Esophagus mucosa (tissue), 1 donor: ENCODE measurements around the gene SAAL1. TPM values are rescaled to one million over a fixed set of nuclear protein-coding genes. Genes with fewer than 3 reads are reported as not detected.

ENCODE experiments used
- ATAC-seq: fragments of 200-7000 bp; cut with Tn5 transposase; one replicate; pipeline ENCODE4 v1.9.1; 2020
- total RNA-seq: library from RNA; stranded (reverse); gene quantifications from one replicate; pipeline ENCODE4 v1.2.4, GENCODE V29; 2023
- donor health status: DM: yes; HTN: yes; CAD: no.

SAAL1 gene
- total RNA-seq, 1 donor from 2014 or later = 10.4 TPM

- ATAC-seq = no peak
These were observed 24.3 kb downstream of the SAAL1 start for GRCh38 chr11:18081551-18081950.

DNA sequence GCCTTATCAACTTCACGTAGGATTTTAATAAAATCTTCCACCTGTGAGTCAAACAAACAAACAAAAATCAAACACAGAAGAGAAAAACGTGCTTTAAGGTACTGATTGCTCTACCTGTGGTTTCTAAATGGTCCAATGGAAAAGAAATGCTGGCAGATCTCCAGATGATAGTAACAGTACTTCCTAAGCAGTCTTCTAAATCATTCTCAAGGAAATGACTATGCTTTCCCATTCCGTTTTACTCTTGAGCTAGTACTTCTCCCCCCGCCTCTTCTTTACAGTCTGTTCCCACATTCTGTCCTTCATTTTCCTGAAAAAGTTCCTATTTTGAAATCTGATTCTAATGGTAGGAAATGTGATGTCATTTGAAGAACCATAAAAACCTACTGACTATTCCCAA is 25.4 kb downstream of the SAAL1 start:
- ATAC-seq = no peak

- ATAC-seq = no peak
These were observed 27.0 kb downstream of the SAAL1 start for GRCh38 chr11:18078909-18079308.

DNA sequence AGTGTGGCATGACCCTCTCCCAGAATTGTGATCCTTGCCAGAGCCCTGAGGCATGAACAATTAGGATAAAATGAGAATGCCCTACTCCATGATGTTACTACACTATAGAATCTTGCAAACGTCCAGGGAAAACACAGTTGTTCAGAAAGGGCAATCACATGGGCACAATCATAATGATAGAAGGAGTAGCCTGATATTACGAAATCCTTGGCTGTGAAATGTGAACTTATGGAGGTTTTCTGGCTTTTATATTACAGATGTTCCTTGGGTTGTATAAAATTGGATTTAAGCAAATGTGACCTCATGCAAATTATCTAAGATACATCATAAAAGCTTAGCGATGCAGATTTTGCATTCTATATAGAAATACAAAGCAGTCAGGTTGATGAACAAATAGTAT is 30.4 kb downstream of the SAAL1 start:
- no peak for ATAC-seq

GRCh38 chr11:18071098-18071705 is 34.7 kb downstream of the SAAL1 start:
- ATAC-seq = no peak

- ATAC-seq = no peak
These were observed 38.5 kb downstream of the SAAL1 start for GRCh38 chr11:18067372-18067771.

DNA sequence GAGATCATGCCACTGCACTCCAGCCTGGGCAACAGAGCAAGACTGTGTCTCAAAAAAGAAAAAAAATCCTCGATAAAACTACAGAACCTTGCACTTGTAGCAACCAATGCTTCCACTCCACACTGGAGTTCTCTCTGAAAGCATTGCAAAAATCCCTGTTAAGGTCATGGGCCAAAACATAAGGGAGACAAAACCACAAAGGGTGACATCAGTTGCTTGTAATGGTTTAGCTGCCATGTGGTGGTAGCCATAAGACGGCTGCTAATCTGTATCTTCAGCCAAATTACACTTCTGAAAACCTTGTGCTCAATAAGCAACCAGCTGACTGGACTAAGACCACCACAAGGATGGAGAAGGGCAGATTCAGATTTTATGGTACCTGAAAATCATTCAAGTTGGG is 39.3 kb downstream of the SAAL1 start:
- no peak for ATAC-seq

DNA sequence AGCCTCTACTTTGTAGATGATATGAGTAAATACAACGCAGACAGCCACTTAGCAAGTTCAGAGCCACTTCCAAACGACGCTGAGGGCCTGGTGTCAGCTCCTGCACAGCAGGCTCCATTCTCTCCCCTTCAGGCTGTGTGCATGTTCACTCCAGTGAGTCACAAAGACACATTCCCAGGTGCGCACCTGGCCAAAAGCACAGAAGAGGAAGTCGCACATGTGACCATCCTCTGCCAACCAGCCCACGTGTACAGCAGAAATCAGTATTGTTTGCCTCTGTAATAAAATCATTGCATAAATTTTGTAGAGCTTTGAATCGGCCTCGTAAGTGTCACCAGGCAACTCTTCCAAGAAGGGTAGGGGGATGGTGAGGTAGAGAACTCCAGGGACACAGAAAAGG is 40.3 kb downstream of the SAAL1 start:
- peak; percentile 75 for ATAC-seq

- ATAC-seq = no peak
These were observed 41.3 kb downstream of the SAAL1 start for GRCh38 chr11:18064450-18065054.

- ATAC-seq = no peak
These were observed 41.9 kb downstream of the SAAL1 start for GRCh38 chr11:18063862-18064434.

DNA sequence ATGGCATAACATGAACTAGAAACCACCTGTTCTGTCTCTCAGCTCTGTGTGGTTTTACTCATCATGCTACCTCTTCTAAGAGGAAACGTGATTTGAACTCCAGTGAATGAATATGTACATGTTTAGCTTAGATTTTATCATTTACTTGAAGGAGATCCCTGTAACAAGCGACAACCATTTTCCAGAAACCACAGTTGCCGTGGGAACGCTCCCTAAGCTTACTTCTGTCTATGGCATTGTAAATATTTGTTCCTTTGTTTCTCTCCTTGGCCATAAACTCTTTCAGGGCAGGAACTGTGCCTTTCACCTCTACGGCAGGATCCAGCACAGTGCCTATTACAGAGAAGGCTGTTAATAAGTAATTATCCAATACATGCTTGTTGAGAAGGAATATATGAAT is 42.8 kb downstream of the SAAL1 start:
- ATAC-seq = no peak

DNA sequence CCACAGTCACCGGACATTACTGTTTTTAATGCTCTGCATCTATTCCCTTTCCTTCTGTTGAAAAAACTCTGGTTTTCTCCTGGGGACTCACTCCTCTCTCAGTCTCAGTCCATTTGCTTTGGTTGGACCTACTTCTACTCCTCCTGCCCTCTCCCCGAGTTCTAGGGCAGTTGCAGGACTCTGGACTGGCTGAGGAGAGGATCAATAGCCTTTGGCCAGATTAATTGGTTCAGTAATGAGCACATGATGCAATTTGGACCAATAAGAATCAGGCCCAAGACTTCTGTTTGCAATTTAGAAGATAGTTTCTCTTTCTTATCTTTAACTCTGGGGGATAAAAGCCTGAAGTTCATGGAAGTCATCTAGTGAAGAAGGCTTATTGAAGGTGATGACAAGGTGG is 44.5 kb downstream of the SAAL1 start:
- ATAC-seq = no peak

GRCh38 chr11:18056561-18057181 is 49.2 kb downstream of the SAAL1 start:
- no peak for ATAC-seq

DNA sequence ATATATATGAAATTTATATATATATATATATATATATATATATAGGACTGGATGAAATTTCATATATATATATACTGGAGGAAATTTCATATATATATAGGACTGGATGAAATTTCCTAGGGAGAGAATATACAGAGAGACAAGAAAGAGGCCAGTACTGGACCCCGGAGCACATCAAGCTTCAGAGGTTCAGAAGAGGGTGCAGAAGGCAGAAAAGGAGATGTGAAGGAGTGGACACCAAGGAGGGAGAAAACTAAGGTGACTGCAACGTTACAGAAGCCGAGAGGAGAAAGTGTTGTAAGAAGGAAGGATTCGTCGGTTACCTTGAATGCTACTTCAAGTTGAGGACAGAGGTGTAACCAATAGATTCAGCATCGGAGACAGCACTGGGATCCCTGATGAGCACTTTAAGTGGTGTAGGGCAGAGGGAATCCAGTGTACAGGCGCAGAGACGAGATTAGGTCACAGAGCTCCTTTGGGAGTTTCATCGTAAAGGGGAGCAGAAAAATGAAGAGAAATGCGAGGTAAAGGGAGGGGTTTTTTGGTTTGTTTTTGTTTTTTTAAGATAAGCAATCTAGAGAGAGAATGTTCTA is 51.3 kb downstream of the SAAL1 start:
- no peak for ATAC-seq

DNA sequence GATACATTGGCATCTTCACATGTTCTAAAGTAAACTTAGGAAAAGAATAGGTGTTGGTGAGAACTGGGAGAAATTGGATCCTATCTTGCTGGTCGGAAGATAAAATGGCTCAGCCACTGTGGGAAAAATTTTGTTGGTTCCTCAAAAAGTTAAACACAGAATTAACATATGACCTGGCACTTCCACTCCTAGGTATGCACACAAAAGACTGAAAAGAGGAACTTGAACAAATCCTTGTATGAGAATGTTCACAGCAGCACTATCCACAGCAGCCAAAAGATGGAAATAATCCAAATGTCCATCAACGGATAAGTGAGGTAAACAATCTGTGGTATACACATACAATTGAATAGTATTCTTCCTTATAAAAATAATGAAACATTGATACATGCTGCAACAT is 55.0 kb downstream of the SAAL1 start:
- no peak for ATAC-seq

GRCh38 chr11:18046116-18046777 is 59.6 kb downstream of the SAAL1 start, which contains the start of gene TPH1:
TPH1 (minus strand) TSS chr11:18046269; CDS start chr11:18040762, 5,507 bp downstream.
- peak; percentile 69 for ATAC-seq

GRCh38 chr11:18036456-18036855 is 69.4 kb downstream of the SAAL1 start:
- ATAC-seq = no peak

Other genes with a start within 250 kb of the SAAL1 start
- 17.1 TPM for gene SERGEF, start 93.0 kb downstream of the SAAL1 start, total RNA-seq
- 0.08 TPM for gene TPH1, start 59.8 kb downstream of the SAAL1 start, total RNA-seq
- 1.9 TPM for gene MRGPRX3, start 26.5 kb upstream of the SAAL1 start, total RNA-seq
- not detected for gene MRGPRX4, start 66.8 kb upstream of the SAAL1 start, total RNA-seq
- gene SAA4, start 130.7 kb upstream of the SAAL1 start, total RNA-seq = 0.64 TPM
- 19.0 TPM for gene SAA2, start 142.6 kb upstream of the SAAL1 start, total RNA-seq
- gene SAA1, start 160.2 kb upstream of the SAAL1 start, total RNA-seq = 56.2 TPM
- 12.3 TPM for gene HPS5, start 216.1 kb upstream of the SAAL1 start, total RNA-seq
- 33.9 TPM for gene GTF2H1, start 216.5 kb upstream of the SAAL1 start, total RNA-seq